KOPT-K1 (cell line): ENCODE measurements around the gene TMEM114.

Source experiments
- H3K27ac ChIP-seq: fragments of 200-600 bp; sonication (generic); 2 replicates; pipeline ENCODE4 v1.5.1; 2016; ENCODE audit warnings: antibody characterized with exemption, mild to moderate bottlenecking, low read depth, low read length; ENCODE audit not compliant: poor library complexity, severe bottlenecking
- H3K36me3 ChIP-seq: fragments of 200-600 bp; sonication (generic); 2 replicates; pipeline ENCODE4 v1.5.1; 2017; ENCODE audit warnings: antibody characterized with exemption, mild to moderate bottlenecking, low read length, moderate library complexity; ENCODE audit not compliant: insufficient read depth
- H3K9me3 ChIP-seq: fragments of 200-600 bp; sonication (generic); 2 replicates; pipeline ENCODE4 v1.5.1; 2017; ENCODE audit warnings: antibody characterized with exemption, low read length, mild to moderate bottlenecking; ENCODE audit not compliant: insufficient read depth, poor library complexity, severe bottlenecking

TMEM114 gene

GRCh38 chr16:8519643-8520042 is 70.7 kb downstream of the TMEM114 start:
- H3K9me3 ChIP-seq = no peaks in the 10 kb centered on the region
- no peaks in the 10 kb centered on the region for H3K36me3 ChIP-seq
- no peak overlapping the region for H3K27ac ChIP-seq
